Suppressor macrophage (primary cell): ENCODE measurements around the gene PTPN14.

Source experiments
- DNase-seq, 4 experiments: peaks; one replicate each; pipeline ENCODE4 v3.0.0-alpha.2; 2020 to 2022

Gene PTPN14

DNA sequence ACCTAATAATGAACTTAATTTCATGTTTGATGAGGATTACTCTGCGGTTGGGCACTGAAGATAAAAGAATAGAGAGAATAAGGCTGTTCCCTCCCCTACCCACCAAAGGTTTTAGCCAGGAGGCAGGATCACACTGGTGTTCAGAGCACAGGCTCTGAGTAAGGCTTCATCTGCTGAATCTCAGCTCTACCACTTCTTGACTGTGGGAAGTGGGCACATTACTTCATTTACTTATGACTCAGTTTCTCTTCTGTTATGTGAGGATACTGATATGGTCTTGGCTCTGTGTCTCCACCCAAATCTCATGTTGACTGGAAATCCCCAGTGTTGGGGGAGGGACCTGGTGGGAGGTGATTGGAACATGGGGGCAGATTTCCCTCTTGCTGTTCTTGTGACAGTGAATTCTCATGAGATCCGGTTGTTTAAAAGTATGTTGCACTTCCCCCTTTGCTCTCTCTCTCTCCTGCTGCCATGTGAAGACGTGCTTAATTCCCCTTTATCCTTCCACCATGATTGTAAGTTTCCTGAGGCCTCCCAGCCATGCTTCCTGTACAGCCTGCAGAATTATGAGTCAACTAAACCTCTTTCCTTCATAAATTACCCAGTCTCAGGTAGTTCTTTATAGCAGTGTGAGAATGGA is 190.8 kb downstream of the PTPN14 start:
- DNase-seq = peak in 1 of 4 experiments; percentile 13

DNA sequence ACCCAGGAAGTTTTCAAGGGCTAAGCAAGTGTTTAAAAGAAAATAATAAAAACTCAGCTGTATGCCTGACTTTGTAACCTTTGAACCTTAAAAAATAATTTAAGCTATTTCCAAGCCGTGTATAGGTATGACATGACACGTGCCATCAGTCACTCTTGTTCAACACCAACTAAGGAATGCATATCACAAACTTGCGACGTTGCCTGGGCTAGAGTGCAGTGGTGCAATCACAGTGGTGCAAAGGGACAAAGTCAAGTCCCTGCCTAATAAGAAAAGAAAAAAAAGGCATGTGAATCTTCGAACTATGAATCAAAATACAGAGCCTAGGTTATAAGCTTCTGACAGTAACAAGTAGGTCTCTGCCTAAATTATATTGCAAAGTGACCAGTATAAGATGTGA is 191.3 kb downstream of the PTPN14 start:
- DNase-seq = no peak

GRCh38 chr1:214354440-214355148 is 196.8 kb downstream of the PTPN14 start:
- no peak for DNase-seq

DNA sequence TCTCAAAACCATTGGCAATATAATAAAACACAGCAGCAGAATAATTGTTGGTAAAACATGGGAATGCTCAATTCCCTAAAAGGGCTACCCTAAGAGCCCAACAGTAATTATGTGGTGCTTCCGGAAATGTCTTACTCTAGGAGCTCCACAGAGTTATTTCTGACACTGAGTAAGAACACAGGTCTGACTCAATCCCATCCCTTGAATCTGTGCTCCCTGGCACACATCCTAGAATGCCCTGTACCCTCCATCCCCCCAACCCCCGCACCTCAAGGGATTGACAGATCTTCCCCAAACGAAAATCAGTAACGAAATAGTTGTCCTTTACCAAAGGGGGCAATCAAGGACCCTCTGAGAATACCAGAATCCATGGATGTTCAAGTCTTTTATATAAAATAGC is 198.6 kb downstream of the PTPN14 start:
- no peak for DNase-seq

DNA sequence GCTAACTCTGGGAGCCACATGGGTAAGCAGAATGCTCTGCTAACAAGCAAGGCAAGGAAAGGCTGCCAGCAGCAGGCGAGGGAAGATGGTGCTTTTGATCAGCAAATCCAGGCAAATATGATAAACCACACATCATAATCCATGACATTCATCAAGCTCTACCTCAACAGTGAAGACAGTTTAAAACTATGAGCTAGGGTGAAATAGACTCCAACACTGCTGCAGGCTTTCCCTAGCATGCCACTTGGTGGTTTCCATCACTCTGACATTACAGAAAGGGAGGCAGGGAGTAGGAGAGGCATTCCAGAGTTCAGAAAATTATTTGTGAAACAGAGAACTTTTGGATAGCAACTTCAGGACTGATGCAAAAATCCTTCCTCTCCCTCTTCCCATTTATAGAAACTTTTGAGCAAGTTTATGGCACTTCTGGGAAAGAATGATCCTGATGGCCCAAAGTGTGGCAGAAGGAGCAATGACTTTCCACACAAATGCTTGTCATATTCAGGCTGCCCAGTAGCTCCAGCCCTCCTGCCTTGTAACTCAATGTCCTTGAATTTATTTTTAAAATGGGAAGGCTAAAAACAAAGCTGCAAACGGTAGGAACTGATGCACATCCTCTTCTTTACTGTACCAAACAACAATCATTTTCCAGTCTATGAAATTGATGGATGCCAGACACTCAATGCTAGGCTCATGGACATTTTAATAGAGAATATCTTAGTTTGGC is 199.7 kb downstream of the PTPN14 start:
- DNase-seq = no peak

DNA sequence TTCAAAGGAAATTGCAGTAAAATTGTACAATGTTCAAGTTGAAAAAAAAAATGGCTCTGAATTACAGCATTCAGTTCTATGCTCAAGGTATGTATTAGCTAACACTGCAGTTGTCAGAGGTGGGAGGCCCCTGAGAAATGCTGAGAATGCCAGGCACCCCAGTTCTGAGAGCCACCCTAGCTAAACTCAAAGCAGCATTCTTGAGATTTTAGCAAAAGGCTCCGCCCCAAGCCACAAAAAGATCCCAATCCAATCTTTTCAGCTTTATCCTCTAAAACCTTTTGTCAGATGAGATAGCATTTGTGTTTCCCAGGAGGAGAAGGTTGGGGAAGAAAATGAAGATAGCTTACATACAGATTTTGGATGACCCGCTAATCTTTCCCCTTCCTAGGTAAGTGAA is 201.6 kb downstream of the PTPN14 start:
- no peak for DNase-seq

GRCh38 chr1:214349008-214349407 is 202.4 kb downstream of the PTPN14 start:
- DNase-seq = no peak

GRCh38 chr1:214344897-214345296 is 206.5 kb downstream of the PTPN14 start:
- no peak for DNase-seq

DNA sequence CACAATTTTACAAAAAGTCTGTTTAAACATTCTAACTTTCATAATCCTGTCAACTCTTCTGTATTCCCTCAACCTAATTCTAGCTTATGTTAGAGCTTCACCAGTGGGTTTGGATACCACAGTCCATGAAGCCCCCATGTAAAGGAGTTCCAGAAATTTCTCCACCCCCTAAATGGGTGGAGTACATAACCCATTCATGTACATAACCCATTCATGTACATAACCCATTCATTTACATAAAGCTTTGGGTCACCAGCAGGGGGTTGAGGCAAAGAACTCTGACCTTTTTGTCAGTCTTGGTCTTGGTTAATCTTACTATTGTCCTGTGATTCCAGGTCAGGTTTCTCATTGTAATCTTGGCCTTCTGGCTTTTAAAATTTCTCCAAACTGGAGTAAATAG is 208.9 kb downstream of the PTPN14 start:
- DNase-seq = no peak

GRCh38 chr1:214341932-214342331 is 209.5 kb downstream of the PTPN14 start:
- no peak for DNase-seq

DNA sequence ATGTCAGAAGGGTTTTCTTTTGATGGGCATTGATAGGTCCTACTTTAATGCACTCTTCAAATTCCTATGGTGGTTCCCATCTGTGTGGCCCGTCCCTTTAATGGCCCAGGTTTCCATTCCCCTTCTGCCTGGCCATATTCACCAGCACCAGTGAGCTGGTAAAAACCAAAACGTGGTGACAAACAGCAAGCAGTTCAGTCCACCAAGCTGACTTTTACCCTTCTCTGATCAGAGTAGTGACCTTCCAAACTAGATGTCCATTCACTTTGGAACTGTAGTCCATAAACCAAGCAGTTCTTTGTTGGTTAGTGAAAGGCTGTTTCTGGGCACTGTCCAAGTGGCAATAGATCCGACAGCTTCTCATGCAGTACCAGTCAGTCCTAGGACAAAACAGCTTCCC is 209.9 kb downstream of the PTPN14 start:
- DNase-seq = no peak

GRCh38 chr1:214338212-214338611 is 213.2 kb downstream of the PTPN14 start:
- DNase-seq = no peak

DNA sequence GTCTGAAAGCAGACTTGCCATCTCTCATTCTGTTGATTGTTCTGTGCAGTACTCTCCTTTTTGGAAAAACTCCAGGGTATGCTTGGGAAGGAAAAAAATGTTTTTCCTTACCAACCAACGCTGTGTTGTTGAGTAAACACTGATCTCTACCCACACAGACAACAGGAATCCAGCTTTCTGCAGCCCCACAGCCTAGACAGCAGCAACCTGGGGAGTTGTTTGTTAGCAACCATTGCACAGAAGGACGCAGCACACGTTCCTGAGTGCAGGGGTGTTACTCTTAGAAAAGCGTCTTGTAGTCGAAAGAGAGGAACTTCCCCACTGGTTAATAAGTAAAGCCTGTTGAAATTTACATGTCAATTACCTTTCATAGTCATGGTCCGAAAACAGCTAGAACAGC is 213.9 kb downstream of the PTPN14 start:
- no peak for DNase-seq

DNA sequence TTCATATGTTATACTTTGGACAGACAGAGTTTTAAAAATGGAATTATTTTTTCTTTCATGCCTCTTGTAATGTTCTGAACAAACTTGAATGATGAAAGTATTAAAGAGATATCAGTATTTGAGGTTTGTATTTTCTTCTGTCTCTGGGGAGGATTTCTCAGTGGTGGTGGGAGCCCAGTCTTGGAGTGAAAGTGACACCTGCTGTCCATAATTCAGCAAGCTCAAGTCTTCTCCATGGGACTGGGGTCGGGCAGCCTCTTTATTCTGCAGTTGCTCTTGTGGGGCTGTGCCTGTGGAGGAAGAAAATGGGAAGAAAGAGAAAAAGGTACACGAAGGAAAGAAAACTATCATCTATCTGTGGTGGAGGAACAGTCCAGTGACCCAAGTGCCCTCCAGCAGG is 214.4 kb downstream of the PTPN14 start:
- DNase-seq = no peak

DNA sequence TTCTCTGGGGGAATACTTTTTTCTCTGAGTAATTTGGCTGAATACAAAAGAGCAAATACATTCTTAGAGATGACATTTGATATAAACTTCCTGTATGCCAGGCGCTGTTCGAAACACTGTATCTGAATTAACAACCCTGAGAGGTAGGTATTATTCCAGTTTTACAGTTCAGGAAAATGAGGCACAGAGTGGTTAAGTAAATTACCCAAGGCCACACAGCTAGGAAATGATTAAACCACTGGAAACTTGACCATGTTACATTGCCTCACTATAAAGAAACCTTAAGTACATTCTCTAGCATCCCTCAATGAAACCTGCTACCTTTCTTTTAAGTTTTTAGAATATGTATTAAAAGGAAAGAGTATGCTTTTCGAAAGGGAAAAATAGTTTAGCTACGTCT is 215.8 kb downstream of the PTPN14 start:
- no peak for DNase-seq

DNA sequence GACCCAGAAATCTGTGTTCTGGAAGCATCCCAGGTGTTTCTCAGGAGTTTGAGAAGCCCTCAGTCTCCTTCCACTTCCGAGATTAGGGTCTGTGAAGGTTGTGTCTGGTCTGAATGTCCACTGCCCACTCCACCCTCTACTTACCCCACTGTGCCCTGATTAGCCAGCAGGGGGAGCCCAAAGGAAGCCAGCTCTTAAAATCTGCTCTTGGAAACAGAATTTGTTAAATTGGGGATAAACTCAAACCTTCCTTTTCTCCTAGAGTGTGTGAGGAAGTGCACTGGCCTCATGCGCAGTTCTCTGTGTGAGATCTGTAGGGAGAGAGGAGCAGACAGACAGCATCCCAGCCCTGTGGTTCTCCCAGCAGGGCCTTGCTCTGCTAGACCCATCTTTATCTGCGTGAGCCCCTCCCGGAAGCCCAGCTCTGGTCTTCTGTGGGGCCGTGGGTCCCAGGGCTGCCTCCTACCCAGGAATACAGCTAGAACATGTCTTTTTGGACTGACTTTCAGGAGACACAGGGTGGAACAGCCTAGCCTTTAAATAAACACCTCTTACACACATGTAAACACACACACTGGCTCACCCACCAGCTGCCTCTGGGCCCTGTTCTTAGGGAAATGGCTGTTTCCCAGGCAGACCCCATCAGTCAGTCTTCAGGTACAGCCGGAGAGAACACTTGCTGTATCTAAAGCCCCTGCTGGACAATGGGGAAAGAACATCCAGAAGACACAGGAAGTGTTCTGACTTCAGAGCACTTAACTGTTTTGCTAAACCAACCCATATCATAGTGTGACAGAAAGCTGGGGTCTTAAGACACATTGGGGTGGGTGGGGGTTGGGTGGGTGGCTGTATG is 218.2 kb downstream of the PTPN14 start:
- peak; percentile 42 to 71 (median 58) for DNase-seq

DNA sequence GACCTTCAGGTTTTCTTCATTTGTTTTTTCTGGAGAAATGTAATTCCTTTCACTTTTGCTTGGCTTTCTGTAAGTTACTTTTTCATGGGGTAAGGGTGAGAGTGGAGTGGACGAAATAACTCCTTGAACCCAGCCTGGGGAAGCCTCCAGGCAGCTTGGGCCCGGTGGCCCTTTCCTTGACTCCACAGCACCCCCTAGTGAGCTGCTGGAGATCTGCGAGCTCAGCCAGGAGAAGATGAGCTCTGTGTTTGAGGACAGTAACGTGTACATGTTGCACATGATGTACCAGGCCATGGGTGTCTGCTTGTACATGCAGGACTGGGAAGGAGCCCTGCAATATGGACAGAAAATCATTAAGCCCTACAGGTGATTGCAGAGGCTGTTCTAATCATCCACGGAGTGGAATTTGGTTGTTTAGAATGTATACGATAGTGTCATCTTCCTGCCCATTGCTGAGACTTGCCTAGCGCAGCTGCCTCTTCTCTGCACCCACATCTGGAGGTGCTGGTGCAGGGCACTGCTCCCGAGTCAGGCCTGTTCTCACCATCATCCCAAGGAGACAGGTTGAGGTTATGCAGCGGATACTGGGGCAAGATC is 219.5 kb downstream of the PTPN14 start:
- DNase-seq = peak; percentile 62 to 77 (median 70)

GRCh38 chr1:214331180-214331579 is 220.2 kb downstream of the PTPN14 start:
- no peak for DNase-seq

DNA sequence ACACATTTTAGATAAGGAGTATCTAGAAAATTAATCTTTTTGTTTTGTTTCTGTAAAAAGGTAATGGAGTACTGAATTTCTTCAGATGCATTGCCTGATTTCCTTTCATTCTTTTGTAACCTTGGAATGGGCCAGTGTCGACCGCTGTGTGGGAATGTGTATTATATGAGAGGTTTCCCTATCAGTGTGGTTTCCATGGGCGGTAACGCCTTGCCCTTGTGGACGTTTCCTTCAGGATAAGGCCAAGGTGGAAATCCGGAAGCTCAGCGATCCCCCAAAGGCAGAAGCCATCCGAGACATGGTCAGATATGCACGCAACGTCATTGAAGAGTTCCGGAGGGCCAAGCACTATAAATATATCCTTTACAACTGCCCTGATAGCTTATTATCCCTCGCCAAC is 220.7 kb downstream of the PTPN14 start:
- no peak for DNase-seq

DNA sequence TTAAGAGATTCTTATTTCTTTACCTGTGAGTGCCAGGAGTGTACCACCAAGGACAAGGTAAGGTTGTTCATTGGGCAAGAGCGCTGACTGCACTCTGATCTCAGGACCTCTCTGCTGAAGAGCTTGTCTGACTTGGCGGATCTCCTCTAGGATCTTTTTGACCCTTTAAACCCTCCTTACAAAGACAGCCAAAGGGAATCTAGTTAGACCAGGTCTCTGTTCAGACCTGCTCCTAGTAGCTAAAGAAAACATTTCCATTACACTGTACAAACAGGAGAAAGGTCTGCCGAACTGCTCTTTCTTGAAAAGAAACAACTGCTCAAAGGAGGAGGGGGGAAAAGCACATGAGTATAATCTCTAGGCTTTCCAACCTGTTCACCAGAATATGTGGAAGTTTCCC is 221.2 kb downstream of the PTPN14 start:
- no peak for DNase-seq

DNA sequence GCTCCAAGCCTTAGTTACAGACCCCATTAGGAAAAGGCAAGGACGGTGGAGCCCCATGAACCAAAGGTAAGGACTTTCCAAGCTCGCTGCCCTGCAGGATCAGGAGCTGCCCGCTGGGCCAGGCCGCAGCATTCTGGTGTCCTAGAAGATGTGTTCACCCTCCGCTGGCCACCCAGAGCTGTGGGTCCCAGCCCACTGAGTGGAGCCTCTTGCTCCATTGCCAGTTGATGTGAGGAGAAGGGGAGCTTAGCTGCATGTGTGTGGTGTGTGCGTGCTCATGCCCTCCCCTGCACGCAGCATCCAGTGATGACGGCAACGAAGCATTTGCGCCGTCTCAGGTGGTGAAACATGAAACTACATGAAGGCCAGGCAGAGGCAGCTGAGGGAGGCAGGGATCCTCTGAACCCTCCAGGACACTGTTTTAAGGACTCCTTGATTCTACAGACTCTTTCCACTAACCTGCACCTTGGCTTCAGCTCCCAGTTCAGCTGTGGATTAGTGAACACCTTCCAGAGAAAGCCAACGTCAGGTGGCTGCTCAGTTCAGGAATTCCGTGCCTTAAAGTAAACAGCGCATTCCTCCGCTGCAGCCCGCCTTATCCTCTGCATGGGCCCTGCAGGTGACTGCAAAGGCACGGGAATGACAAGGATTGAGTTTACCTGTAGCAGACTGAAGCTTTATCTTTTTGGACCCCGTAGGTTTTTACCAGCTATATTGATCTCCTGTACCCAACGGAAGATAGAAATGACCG is 221.8 kb downstream of the PTPN14 start:
- no peak for DNase-seq
